NB4 (cell line): ENCODE measurements around the gene COPS8.

Experiments
- MYC ChIP-seq: IDR thresholded peaks from 2 replicates; pipeline ENCODE4 v1.6.1; 2011; ENCODE audit warnings: low read depth, low read length
- POLR2A ChIP-seq: IDR thresholded peaks from 2 replicates; pipeline ENCODE4 v1.6.1; 2011; ENCODE audit warnings: mild to moderate bottlenecking; ENCODE audit not compliant: insufficient read length; ENCODE audit errors: extremely low read depth
- TF ChIP-seq, protein P1 (sequence below): IDR thresholded peaks from one replicate; pipeline ENCODE4 v1.5.1; 2012; ENCODE audit warnings: low read depth, low read length

DNA sequence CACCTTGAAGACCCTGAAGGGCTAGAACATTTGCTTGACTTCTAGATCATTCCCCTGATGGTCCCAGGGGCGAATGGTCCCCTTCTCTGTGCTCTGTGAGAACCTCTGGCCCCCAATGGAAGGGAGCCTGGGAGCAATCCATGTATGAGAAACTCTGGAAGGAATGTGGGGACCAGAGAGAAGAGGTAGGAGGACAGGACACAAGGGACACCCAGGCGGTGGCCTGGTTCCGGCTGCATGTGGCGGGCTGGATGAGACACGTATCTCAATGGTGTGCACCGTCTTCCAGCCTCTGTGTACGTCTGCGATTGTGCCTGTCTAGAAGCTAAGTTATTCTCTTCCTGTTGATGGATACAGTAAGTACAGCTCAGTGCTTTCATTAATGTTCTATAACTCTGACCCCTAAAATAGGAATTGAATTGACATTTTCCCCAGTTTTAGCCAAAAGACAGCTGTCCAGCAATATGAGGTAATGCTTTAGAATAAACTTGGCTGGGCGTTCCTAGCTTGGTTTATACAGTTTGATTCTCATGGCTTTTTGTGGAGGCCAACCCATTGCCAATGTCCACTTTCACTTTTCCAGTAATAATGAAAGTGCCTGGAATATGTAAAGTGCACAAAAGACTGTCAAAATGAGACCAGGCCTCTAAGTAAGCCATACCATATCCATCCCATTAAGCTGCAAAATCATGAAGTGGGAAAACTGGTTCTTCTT, 30.1 kb upstream of the COPS8 start:
- TF ChIP-seq POLR2A (no peak), MYC (no peak)
- TF ChIP-seq, protein P1, sequence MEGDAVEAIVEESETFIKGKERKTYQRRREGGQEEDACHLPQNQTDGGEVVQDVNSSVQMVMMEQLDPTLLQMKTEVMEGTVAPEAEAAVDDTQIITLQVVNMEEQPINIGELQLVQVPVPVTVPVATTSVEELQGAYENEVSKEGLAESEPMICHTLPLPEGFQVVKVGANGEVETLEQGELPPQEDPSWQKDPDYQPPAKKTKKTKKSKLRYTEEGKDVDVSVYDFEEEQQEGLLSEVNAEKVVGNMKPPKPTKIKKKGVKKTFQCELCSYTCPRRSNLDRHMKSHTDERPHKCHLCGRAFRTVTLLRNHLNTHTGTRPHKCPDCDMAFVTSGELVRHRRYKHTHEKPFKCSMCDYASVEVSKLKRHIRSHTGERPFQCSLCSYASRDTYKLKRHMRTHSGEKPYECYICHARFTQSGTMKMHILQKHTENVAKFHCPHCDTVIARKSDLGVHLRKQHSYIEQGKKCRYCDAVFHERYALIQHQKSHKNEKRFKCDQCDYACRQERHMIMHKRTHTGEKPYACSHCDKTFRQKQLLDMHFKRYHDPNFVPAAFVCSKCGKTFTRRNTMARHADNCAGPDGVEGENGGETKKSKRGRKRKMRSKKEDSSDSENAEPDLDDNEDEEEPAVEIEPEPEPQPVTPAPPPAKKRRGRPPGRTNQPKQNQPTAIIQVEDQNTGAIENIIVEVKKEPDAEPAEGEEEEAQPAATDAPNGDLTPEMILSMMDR, result no peak
